PC-3 (cell line): ENCODE results near the gene TMEM98.

ENCODE experiments used
- CTCF ChIP-seq: fragments of 300-600 bp; sonication (generic); conservative IDR thresholded peaks from 2 replicates; pipeline ENCODE4 v1.5.1; 2017; ENCODE audit warnings: antibody characterized with exemption, low read depth, mild to moderate bottlenecking, low read length
- EZH2phosphoT487 ChIP-seq: fragments of 300-600 bp; sonication (generic); IDR thresholded peaks from 2 replicates; pipeline ENCODE4 v1.6.1; 2018; ENCODE audit warnings: mild to moderate bottlenecking, antibody characterized with exemption, low read length, borderline replicate concordance

- TF ChIP-seq EZH2phosphoT487: no peak
- no peak for TF ChIP-seq CTCF
Measured at GRCh38 chr17:32910769-32911168, 17.2 kb upstream of the TMEM98 start.
